Measurements from ENCODE around the gene KRTAP6-2.

KRTAP6-2 gene

GRCh38 chr21:30620080-30620479, 21.4 kb upstream of the KRTAP6-2 start:
- Histone ChIP-seq H3K4me1 (ENCODE audit: control insufficient read depth in 2 of 2, insufficient read depth in 2 of 2, low read length in 2 of 2) (no peaks in the 10 kb centered on the region), H3K27me3 (ENCODE audit: control insufficient read depth in 2 of 2, insufficient read depth in 2 of 2, low read length in 2 of 2) (no peaks in the 10 kb centered on the region), H3K27ac (ENCODE audit: low read depth in 2 of 2, low read length in 2 of 2) (no peak overlapping the region), H3K9ac (ENCODE audit: low read depth in 1 of 2, low read length in 2 of 2) (no peak overlapping the region), H3K36me3 (ENCODE audit: control insufficient read depth in 2 of 2, insufficient read depth in 2 of 2, low read length in 2 of 2) (no peaks in the 10 kb centered on the region), H3K4me3 (ENCODE audit: low read length in 2 of 2) (no peak overlapping the region), H3K9me3 (ENCODE audit: control insufficient read depth in 2 of 2, low read length in 2 of 2) (peaks cover 4 to 7% of the 10 kb centered on the region in 2 donors)

GRCh38 chr21:30616125-30616524, 17.4 kb upstream of the KRTAP6-2 start, which contains the start of gene KRTAP20-1:
KRTAP20-1 (plus strand) TSS chr21:30616425; CDS start chr21:30616455, 30 bp downstream.
- H3K27ac ChIP-seq (ENCODE audit: low read depth in 2 of 2, low read length in 2 of 2), result no peak within 1 kb of the TSS

GRCh38 chr21:30615199-30615598, 16.5 kb upstream of the KRTAP6-2 start:
- Histone ChIP-seq H3K4me3 (ENCODE audit: low read length in 2 of 2) (no peak overlapping the region), H3K9me3 (ENCODE audit: control insufficient read depth in 2 of 2, low read length in 2 of 2) (peaks cover 2 to 4% of the 10 kb centered on the region in 2 donors), H3K4me1 (ENCODE audit: control insufficient read depth in 2 of 2, insufficient read depth in 2 of 2, low read length in 2 of 2) (no peaks in the 10 kb centered on the region)

More at GRCh38 chr21:30616125-30616524, 17.4 kb upstream of the KRTAP6-2 start, which contains the start of gene KRTAP20-1:
- no peaks in the 10 kb centered on the region for H3K27me3 ChIP-seq (ENCODE audit: control insufficient read depth in 2 of 2, insufficient read depth in 2 of 2, low read length in 2 of 2)
- H3K9me3 ChIP-seq (ENCODE audit: control insufficient read depth in 2 of 2, low read length in 2 of 2), result peaks cover 2 to 3% of the 10 kb centered on the region in 2 donors
- no peak within 1 kb of the TSS for H3K9ac ChIP-seq (ENCODE audit: low read depth in 1 of 2, low read length in 2 of 2)
- H3K4me1 ChIP-seq (ENCODE audit: control insufficient read depth in 2 of 2, insufficient read depth in 2 of 2, low read length in 2 of 2), result no peaks in the 10 kb centered on the region
- no peak within 1 kb of the TSS for H3K4me3 ChIP-seq (ENCODE audit: low read length in 2 of 2)
- H3K36me3 ChIP-seq (ENCODE audit: control insufficient read depth in 2 of 2, insufficient read depth in 2 of 2, low read length in 2 of 2), result no peaks in the 10 kb centered on the region

GRCh38 chr21:30613836-30614235, 15.1 kb upstream of the KRTAP6-2 start, which contains the start of gene KRTAP6-1:
KRTAP6-1 (minus strand) TSS chr21:30613930; CDS start chr21:30613904, 26 bp downstream.
- Histone ChIP-seq H3K9me3 (ENCODE audit: control insufficient read depth in 2 of 2, low read length in 2 of 2) (peaks cover 2 to 4% of the 10 kb centered on the region in 2 donors), H3K9ac (ENCODE audit: low read depth in 1 of 2, low read length in 2 of 2) (no peak within 1 kb of the TSS), H3K27ac (ENCODE audit: low read depth in 2 of 2, low read length in 2 of 2) (no peak within 1 kb of the TSS), H3K27me3 (ENCODE audit: control insufficient read depth in 2 of 2, insufficient read depth in 2 of 2, low read length in 2 of 2) (no peaks in the 10 kb centered on the region), H3K36me3 (ENCODE audit: control insufficient read depth in 2 of 2, insufficient read depth in 2 of 2, low read length in 2 of 2) (no peaks in the 10 kb centered on the region), H3K4me3 (ENCODE audit: low read length in 2 of 2) (no peak within 1 kb of the TSS), H3K4me1 (ENCODE audit: control insufficient read depth in 2 of 2, insufficient read depth in 2 of 2, low read length in 2 of 2) (no peaks in the 10 kb centered on the region)

More at GRCh38 chr21:30615199-30615598, 16.5 kb upstream of the KRTAP6-2 start:
- no peak overlapping the region for H3K27ac ChIP-seq (ENCODE audit: low read depth in 2 of 2, low read length in 2 of 2)
- H3K27me3 ChIP-seq (ENCODE audit: control insufficient read depth in 2 of 2, insufficient read depth in 2 of 2, low read length in 2 of 2), result no peaks in the 10 kb centered on the region
- no peaks in the 10 kb centered on the region for H3K36me3 ChIP-seq (ENCODE audit: control insufficient read depth in 2 of 2, insufficient read depth in 2 of 2, low read length in 2 of 2)
- no peak overlapping the region for H3K9ac ChIP-seq (ENCODE audit: low read depth in 1 of 2, low read length in 2 of 2)

- Histone ChIP-seq H3K27ac (ENCODE audit: low read depth in 2 of 2, low read length in 2 of 2) (no peak overlapping the region), H3K9me3 (ENCODE audit: control insufficient read depth in 2 of 2, low read length in 2 of 2) (peaks cover 2 to 4% of the 10 kb centered on the region in 2 donors), H3K36me3 (ENCODE audit: control insufficient read depth in 2 of 2, insufficient read depth in 2 of 2, low read length in 2 of 2) (no peaks in the 10 kb centered on the region), H3K27me3 (ENCODE audit: control insufficient read depth in 2 of 2, insufficient read depth in 2 of 2, low read length in 2 of 2) (no peaks in the 10 kb centered on the region), H3K9ac (ENCODE audit: low read depth in 1 of 2, low read length in 2 of 2) (no peak overlapping the region), H3K4me3 (ENCODE audit: low read length in 2 of 2) (no peak overlapping the region), H3K4me1 (ENCODE audit: control insufficient read depth in 2 of 2, insufficient read depth in 2 of 2, low read length in 2 of 2) (no peaks in the 10 kb centered on the region)
Measured at GRCh38 chr21:30612132-30612531, 13.4 kb upstream of the KRTAP6-2 start.

GRCh38 chr21:30605968-30606367, 7.3 kb upstream of the KRTAP6-2 start:
- H3K27me3 ChIP-seq (ENCODE audit: control insufficient read depth in 2 of 2, insufficient read depth in 2 of 2, low read length in 2 of 2), result no peaks in the 10 kb centered on the region
- H3K27ac ChIP-seq (ENCODE audit: low read depth in 2 of 2, low read length in 2 of 2), result no peak overlapping the region
- H3K36me3 ChIP-seq (ENCODE audit: control insufficient read depth in 2 of 2, insufficient read depth in 2 of 2, low read length in 2 of 2), result no peaks in the 10 kb centered on the region
- H3K4me1 ChIP-seq (ENCODE audit: control insufficient read depth in 2 of 2, insufficient read depth in 2 of 2, low read length in 2 of 2), result no peaks in the 10 kb centered on the region
- H3K9me3 ChIP-seq (ENCODE audit: control insufficient read depth in 2 of 2, low read length in 2 of 2), result peaks cover 3 to 6% of the 10 kb centered on the region in 2 donors
- no peak overlapping the region for H3K9ac ChIP-seq (ENCODE audit: low read depth in 1 of 2, low read length in 2 of 2)
- no peak overlapping the region for H3K4me3 ChIP-seq (ENCODE audit: low read length in 2 of 2)

- no peak within 1 kb of the TSS for H3K4me3 ChIP-seq (ENCODE audit: low read length in 2 of 2)
- H3K36me3 ChIP-seq (ENCODE audit: control insufficient read depth in 2 of 2, insufficient read depth in 2 of 2, low read length in 2 of 2), result no peaks in the 10 kb centered on the region
- H3K9me3 ChIP-seq (ENCODE audit: control insufficient read depth in 2 of 2, low read length in 2 of 2), result peaks cover 9% of the 10 kb centered on the region in 2 donors
- no peaks in the 10 kb centered on the region for H3K27me3 ChIP-seq (ENCODE audit: control insufficient read depth in 2 of 2, insufficient read depth in 2 of 2, low read length in 2 of 2)
- no peaks in the 10 kb centered on the region for H3K4me1 ChIP-seq (ENCODE audit: control insufficient read depth in 2 of 2, insufficient read depth in 2 of 2, low read length in 2 of 2)
- H3K27ac ChIP-seq (ENCODE audit: low read depth in 2 of 2, low read length in 2 of 2), result no peak within 1 kb of the TSS
- no peak within 1 kb of the TSS for H3K9ac ChIP-seq (ENCODE audit: low read depth in 1 of 2, low read length in 2 of 2)
Measured at GRCh38 chr21:30600787-30601186, 2.1 kb upstream of the KRTAP6-2 start, which contains the start of gene KRTAP22-1. KRTAP22-1 (plus strand) TSS chr21:30601087.

GRCh38 chr21:30592140-30592539, 6.6 kb downstream of the KRTAP6-2 start, which contains the start of gene KRTAP6-3:
KRTAP6-3 (plus strand) TSS chr21:30592440; CDS start chr21:30592446, 6 bp downstream.
- no peak within 1 kb of the TSS for H3K9ac ChIP-seq (ENCODE audit: low read depth in 1 of 2, low read length in 2 of 2)
- H3K36me3 ChIP-seq (ENCODE audit: control insufficient read depth in 2 of 2, insufficient read depth in 2 of 2, low read length in 2 of 2), result no peaks in the 10 kb centered on the region
- no peak within 1 kb of the TSS for H3K4me3 ChIP-seq (ENCODE audit: low read length in 2 of 2)
- H3K27ac ChIP-seq (ENCODE audit: low read depth in 2 of 2, low read length in 2 of 2), result no peak within 1 kb of the TSS
- no peaks in the 10 kb centered on the region for H3K4me1 ChIP-seq (ENCODE audit: control insufficient read depth in 2 of 2, insufficient read depth in 2 of 2, low read length in 2 of 2)
- no peaks in the 10 kb centered on the region for H3K27me3 ChIP-seq (ENCODE audit: control insufficient read depth in 2 of 2, insufficient read depth in 2 of 2, low read length in 2 of 2)
- H3K9me3 ChIP-seq (ENCODE audit: control insufficient read depth in 2 of 2, low read length in 2 of 2), result peaks cover 5 to 7% of the 10 kb centered on the region in 2 donors

GRCh38 chr21:30590297-30590696, 8.4 kb downstream of the KRTAP6-2 start, which contains the start of gene KRTAP22-2:
KRTAP22-2 (minus strand) TSS chr21:30590397.
- no peaks in the 10 kb centered on the region for H3K36me3 ChIP-seq (ENCODE audit: control insufficient read depth in 2 of 2, insufficient read depth in 2 of 2, low read length in 2 of 2)
- no peak within 1 kb of the TSS for H3K9ac ChIP-seq (ENCODE audit: low read depth in 1 of 2, low read length in 2 of 2)
- H3K9me3 ChIP-seq (ENCODE audit: control insufficient read depth in 2 of 2, low read length in 2 of 2), result peaks cover 5% of the 10 kb centered on the region in 2 donors
- no peak within 1 kb of the TSS for H3K27ac ChIP-seq (ENCODE audit: low read depth in 2 of 2, low read length in 2 of 2)
- H3K27me3 ChIP-seq (ENCODE audit: control insufficient read depth in 2 of 2, insufficient read depth in 2 of 2, low read length in 2 of 2), result no peaks in the 10 kb centered on the region
- no peak within 1 kb of the TSS for H3K4me3 ChIP-seq (ENCODE audit: low read length in 2 of 2)
- H3K4me1 ChIP-seq (ENCODE audit: control insufficient read depth in 2 of 2, insufficient read depth in 2 of 2, low read length in 2 of 2), result no peaks in the 10 kb centered on the region

- Histone ChIP-seq H3K27ac (ENCODE audit: low read depth in 2 of 2, low read length in 2 of 2) (no peak overlapping the region), H3K9me3 (ENCODE audit: control insufficient read depth in 2 of 2, low read length in 2 of 2) (no peaks in the 10 kb centered on the region)
Measured at GRCh38 chr21:30582870-30583269, 15.8 kb downstream of the KRTAP6-2 start.

More at GRCh38 chr21:30582870-30583269, 15.8 kb downstream of the KRTAP6-2 start:
- no peaks in the 10 kb centered on the region for H3K4me1 ChIP-seq (ENCODE audit: control insufficient read depth in 2 of 2, insufficient read depth in 2 of 2, low read length in 2 of 2)
- no peak overlapping the region for H3K9ac ChIP-seq (ENCODE audit: low read depth in 1 of 2, low read length in 2 of 2)
- no peaks in the 10 kb centered on the region for H3K27me3 ChIP-seq (ENCODE audit: control insufficient read depth in 2 of 2, insufficient read depth in 2 of 2, low read length in 2 of 2)
- no peak overlapping the region for H3K4me3 ChIP-seq (ENCODE audit: low read length in 2 of 2)
- H3K36me3 ChIP-seq (ENCODE audit: control insufficient read depth in 2 of 2, insufficient read depth in 2 of 2, low read length in 2 of 2), result no peaks in the 10 kb centered on the region

Measured in mucosa of rectum (tissue), 2 donors.